H9 (cell line): ENCODE data around the gene IL17F. TPM values are rescaled to one million over a fixed set of nuclear protein-coding genes. Genes with fewer than 3 reads are reported as not detected.

ENCODE experiments used
- DNase-seq: peaks from one replicate; pipeline ENCODE4 v3.0.0-alpha.2; 2017
- H2AFZ ChIP-seq: one replicate; pipeline ENCODE4 v1.6.1; 2013; ENCODE audit warnings: mild to moderate bottlenecking, low read length, control low read depth, moderate library complexity
- H2AK5ac ChIP-seq: 2 replicates; pipeline ENCODE4 v1.6.1; 2013; ENCODE audit warnings: low read length, control low read depth, mixed read lengths; ENCODE audit not compliant: insufficient read length
- H2BK120ac ChIP-seq: one replicate; pipeline ENCODE4 v1.6.1; 2013; ENCODE audit warnings: low read depth, mild to moderate bottlenecking, low read length, control low read depth, inconsistent platforms; ENCODE audit not compliant: poor library complexity, severe bottlenecking
- H2BK12ac ChIP-seq: 2 replicates; pipeline ENCODE4 v1.6.1; 2013; ENCODE audit warnings: low read length, control low read depth, mixed read lengths, low read depth; ENCODE audit not compliant: insufficient read length
- H2BK15ac ChIP-seq: 2 replicates; pipeline ENCODE4 v1.6.1; 2013; ENCODE audit warnings: low read depth, low read length, control low read depth
- H2BK20ac ChIP-seq: one replicate; pipeline ENCODE4 v1.6.1; 2013; ENCODE audit warnings: low read depth, mild to moderate bottlenecking, low read length, control low read depth, inconsistent platforms; ENCODE audit not compliant: poor library complexity, severe bottlenecking
- H2BK5ac ChIP-seq: 2 replicates; pipeline ENCODE4 v1.6.1; 2013; ENCODE audit warnings: low read length, control low read depth, mixed read lengths; ENCODE audit not compliant: insufficient read length
- H3K14ac ChIP-seq: 2 replicates; pipeline ENCODE4 v1.6.1; 2013; ENCODE audit warnings: low read length, control low read depth; ENCODE audit not compliant: insufficient read depth
- H3K18ac ChIP-seq: 2 replicates; pipeline ENCODE4 v1.6.1; 2013; ENCODE audit warnings: low read depth, mild to moderate bottlenecking, mixed read lengths, low read length, control low read depth; ENCODE audit not compliant: insufficient read length
- H3K23ac ChIP-seq: 2 replicates; pipeline ENCODE4 v1.6.1; 2013; ENCODE audit warnings: low read length, control low read depth, mixed read lengths, low read depth; ENCODE audit not compliant: insufficient read length
- H3K23me2 ChIP-seq: 2 replicates; pipeline ENCODE4 v1.6.1; 2013; ENCODE audit warnings: low read depth, mild to moderate bottlenecking, mixed read lengths, low read length, control low read depth; ENCODE audit not compliant: insufficient read length, poor library complexity, severe bottlenecking
- H3K27ac ChIP-seq: 2 replicates; pipeline ENCODE4 v1.5.1; 2013; ENCODE audit warnings: low read length, control low read depth, mixed read lengths, low read depth; ENCODE audit not compliant: insufficient read length
- H3K27me3 ChIP-seq: 2 replicates; pipeline ENCODE4 v1.6.1; 2013; ENCODE audit warnings: low read length, control low read depth, inconsistent platforms; ENCODE audit not compliant: insufficient read depth
- H3K4ac ChIP-seq: 2 replicates; pipeline ENCODE4 v1.6.1; 2013; ENCODE audit warnings: low read depth, mild to moderate bottlenecking, control low read depth, inconsistent platforms, low read length, moderate library complexity
- H3K4me1 ChIP-seq: 2 replicates; pipeline ENCODE4 v1.6.1; 2013; ENCODE audit warnings: low read length, control low read depth, inconsistent platforms; ENCODE audit not compliant: insufficient read depth
- H3K4me2 ChIP-seq: 2 replicates; pipeline ENCODE4 v1.6.1; 2013; ENCODE audit warnings: low read length, control low read depth, mixed read lengths; ENCODE audit not compliant: insufficient read length, insufficient read depth
- H3K56ac ChIP-seq: 2 replicates; pipeline ENCODE4 v1.6.1; 2013; ENCODE audit warnings: low read depth, mild to moderate bottlenecking, mixed read lengths, low read length, control low read depth; ENCODE audit not compliant: insufficient read length
- H3K79me1 ChIP-seq: 2 replicates; pipeline ENCODE4 v1.6.1; 2013; ENCODE audit warnings: low read depth, mild to moderate bottlenecking, moderate library complexity, low read length, control low read depth, inconsistent platforms; ENCODE audit not compliant: insufficient read depth, poor library complexity, severe bottlenecking
- H3K79me2 ChIP-seq: 2 replicates; pipeline ENCODE4 v1.6.1; 2013; ENCODE audit warnings: low read length, control low read depth, inconsistent platforms; ENCODE audit not compliant: insufficient read depth
- H3K9ac ChIP-seq: 2 replicates; pipeline ENCODE4 v1.6.1; 2013; ENCODE audit warnings: low read length, control low read depth, mixed read lengths; ENCODE audit not compliant: insufficient read length; ENCODE audit errors: extremely low read depth
- H3K9me3 ChIP-seq: one replicate; pipeline ENCODE4 v1.6.1; 2013; ENCODE audit warnings: low read depth, low read length, inconsistent platforms; ENCODE audit not compliant: control insufficient read depth
- H3T11ph ChIP-seq: one replicate; pipeline ENCODE4 v1.6.1; 2013; ENCODE audit warnings: mild to moderate bottlenecking, low read length, control low read depth, inconsistent platforms
- H4K20me1 ChIP-seq: one replicate; pipeline ENCODE4 v1.6.1; 2013; ENCODE audit not compliant: control insufficient read depth, insufficient read length, insufficient read depth
- H4K5ac ChIP-seq: 2 replicates; pipeline ENCODE4 v1.6.1; 2013; ENCODE audit warnings: low read depth, mild to moderate bottlenecking, mixed read lengths, low read length, control low read depth; ENCODE audit not compliant: insufficient read length
- H4K8ac ChIP-seq: replicated peaks from 2 replicates; pipeline ENCODE4 v1.6.1; 2013; ENCODE audit warnings: low read length, control low read depth, mixed read lengths, low read depth; ENCODE audit not compliant: insufficient read length
- H4K91ac ChIP-seq: 2 replicates; pipeline ENCODE4 v1.6.1; 2013; ENCODE audit warnings: low read depth, mild to moderate bottlenecking, moderate library complexity, mixed read lengths, low read length, control low read depth; ENCODE audit not compliant: insufficient read length
- H3K27ac Mint-ChIP-seq, 3 experiments: 2 replicates in 2 of 3; 3 replicates in 1 of 3; pipeline ENCODE4 v1.8.0; 2020 to 2021; ENCODE audit warnings: mixed read lengths in 3 of 3, mild to moderate bottlenecking in 1 of 3, moderate library complexity in 1 of 3
- H3K27me3 Mint-ChIP-seq: 2 replicates; pipeline ENCODE4 v1.8.0; 2021; ENCODE audit warnings: low read depth, mild to moderate bottlenecking, moderate library complexity, mixed read lengths
- H3K36me3 Mint-ChIP-seq, 3 experiments: 2 replicates in 2 of 3; 3 replicates in 1 of 3; pipeline ENCODE4 v1.8.0; 2020 to 2021; ENCODE audit warnings: low read depth in 3 of 3, mixed read lengths in 3 of 3; ENCODE audit not compliant: insufficient read depth in 1 of 3
- H3K4me1 Mint-ChIP-seq, 2 experiments: 2 replicates each; pipeline ENCODE4 v1.8.0; 2020; ENCODE audit warnings: mixed read lengths in 2 of 2
- H3K4me3 Mint-ChIP-seq, 2 experiments: 2 replicates in 1 of 2; 3 replicates in 1 of 2; pipeline ENCODE4 v1.8.0; 2020 to 2021; ENCODE audit warnings: mild to moderate bottlenecking in 2 of 2, mixed read lengths in 2 of 2, moderate library complexity in 1 of 2
- H3K9me3 Mint-ChIP-seq, 2 experiments: 2 replicates in 1 of 2; 3 replicates in 1 of 2; pipeline ENCODE4 v1.8.0; 2020; ENCODE audit warnings: mild to moderate bottlenecking in 2 of 2, mixed read lengths in 2 of 2, moderate library complexity in 1 of 2
- CTCF ChIP-seq: fragments of 200-600 bp; sonication (generic); conservative IDR thresholded peaks from 3 replicates; pipeline ENCODE4 v1.8.0; 2021; ENCODE audit warnings: antibody characterized with exemption, mild to moderate bottlenecking
- total RNA-seq: library from RNA; stranded (reverse); gene quantifications from 2 replicates; pipeline ENCODE4 v1.2.1, GENCODE V29; 2021

IL17F gene
- total RNA-seq, 1 experiment from 2014 or later, result not detected

GRCh38 chr6:52251113-52251512 lies 6.8 kb upstream of the IL17F start:
- H3K4me1 Mint-ChIP-seq, result 0 out of 4 replicates have a peak, but pooled peaks cover 0 to 2% of the 10 kb centered on the region in 2 experiments
- H3K9me3 Mint-ChIP-seq, result peaks cover 0 to 10% of the 10 kb centered on the region in 2 experiments; a peak in 3 of 5 replicates
- H3K79me2 ChIP-seq, result no peaks in the 10 kb centered on the region
- H3T11ph ChIP-seq, result no peak overlapping the region
- H3K4ac ChIP-seq, result no peak overlapping the region
- H2BK15ac ChIP-seq, result no peak overlapping the region
- H3K4me1 ChIP-seq, result no peaks in the 10 kb centered on the region
- H3K23ac ChIP-seq, result no peak overlapping the region
- no peak overlapping the region for H4K8ac ChIP-seq
- H3K56ac ChIP-seq, result no peak overlapping the region
- DNase-seq, result no peak
- TF ChIP-seq CTCF, result no peak
- no peak overlapping the region for H2BK5ac ChIP-seq
- H3K36me3 Mint-ChIP-seq, result no peaks in the 10 kb centered on the region; a peak in 1 of 7 replicates
- no peak overlapping the region for H2AK5ac ChIP-seq
- H3K9ac ChIP-seq, result no peak overlapping the region
- H3K4me3 Mint-ChIP-seq, result no peak overlapping the region
- H3K14ac ChIP-seq, result no peak overlapping the region
- no peak overlapping the region for H2AFZ ChIP-seq
- H3K18ac ChIP-seq, result no peak overlapping the region
- 0 out of 2 replicates have a peak, but pooled peaks cover 2% of the 10 kb centered on the region for H3K27me3 Mint-ChIP-seq
- no peaks in the 10 kb centered on the region for H3K79me1 ChIP-seq
- H3K4me2 ChIP-seq, result no peak overlapping the region
- no peak overlapping the region for H2BK12ac ChIP-seq
- H3K27ac Mint-ChIP-seq, result no peak overlapping the region
- H4K91ac ChIP-seq, result no peak overlapping the region
- no peaks in the 10 kb centered on the region for H3K9me3 ChIP-seq
- H2BK20ac ChIP-seq, result no peak overlapping the region
- H3K23me2 ChIP-seq, result no peaks in the 10 kb centered on the region
- H4K5ac ChIP-seq, result no peak overlapping the region
- H3K27ac ChIP-seq, result no peak overlapping the region
- H4K20me1 ChIP-seq, result no peaks in the 10 kb centered on the region
- H3K27me3 ChIP-seq, result no peaks in the 10 kb centered on the region
- no peak overlapping the region for H2BK120ac ChIP-seq
